Lower lobe of right lung (tissue), 2 donors: ENCODE measurements around the gene KCNIP1. TPM values are rescaled to one million over a fixed set of nuclear protein-coding genes. Genes with fewer than 3 reads are reported as not detected.

Experiments used
- ATAC-seq, 2 donors: fragments of 200-7000 bp; cut with Tn5 transposase; one replicate each; pipeline ENCODE4 v1.9.1; 2020 to 2022; ENCODE audit warnings: mild to moderate bottlenecking in 2 of 2, moderate library complexity in 2 of 2
- DNase-seq: peaks from one replicate; pipeline ENCODE4 v3.0.0-alpha.2; 2020
- H3K27ac ChIP-seq: fragments of 200-600 bp; one replicate; pipeline ENCODE4 v1.8.0; 2022
- H3K27me3 ChIP-seq: fragments of 200-600 bp; one replicate; pipeline ENCODE4 v1.8.0; 2022; ENCODE audit warnings: low read depth
- H3K36me3 ChIP-seq: fragments of 200-600 bp; one replicate; pipeline ENCODE4 v1.8.0; 2022; ENCODE audit warnings: mild to moderate bottlenecking
- H3K4me1 ChIP-seq: fragments of 200-600 bp; one replicate; pipeline ENCODE4 v1.8.0; 2022
- H3K4me3 ChIP-seq: fragments of 200-600 bp; one replicate; pipeline ENCODE4 v1.8.0; 2022; ENCODE audit warnings: mild to moderate bottlenecking
- H3K9me3 ChIP-seq: fragments of 200-600 bp; one replicate; pipeline ENCODE4 v1.8.0; 2022
- intact Hi-C: fragments of 100-400 bp; cut with DNase I; formaldehyde crosslinking; loops from one replicate; pipeline ENCODE4 v1.11.0; 2022
- total RNA-seq: library from RNA; stranded (reverse); fragmentation: NEBNext Ultra II Directional; extraction: Animal tissue kit (Norgen Biotek cat#: 25700); gene quantifications from one replicate; pipeline ENCODE4 v1.2.1, GENCODE V29; 2021
- TF ChIP-seq, protein P1 (sequence below): fragments of 200-600 bp; IDR thresholded peaks from one replicate; pipeline ENCODE4 v1.8.0; 2022; ENCODE audit warnings: antibody characterized with exemption, mild to moderate bottlenecking
- donor health status: DM: no; HTN: yes; CAD: no; lungs with severe emphysema.

Gene KCNIP1
- total RNA-seq, 1 donor from 2014 or later, result 1.7 TPM

DNA sequence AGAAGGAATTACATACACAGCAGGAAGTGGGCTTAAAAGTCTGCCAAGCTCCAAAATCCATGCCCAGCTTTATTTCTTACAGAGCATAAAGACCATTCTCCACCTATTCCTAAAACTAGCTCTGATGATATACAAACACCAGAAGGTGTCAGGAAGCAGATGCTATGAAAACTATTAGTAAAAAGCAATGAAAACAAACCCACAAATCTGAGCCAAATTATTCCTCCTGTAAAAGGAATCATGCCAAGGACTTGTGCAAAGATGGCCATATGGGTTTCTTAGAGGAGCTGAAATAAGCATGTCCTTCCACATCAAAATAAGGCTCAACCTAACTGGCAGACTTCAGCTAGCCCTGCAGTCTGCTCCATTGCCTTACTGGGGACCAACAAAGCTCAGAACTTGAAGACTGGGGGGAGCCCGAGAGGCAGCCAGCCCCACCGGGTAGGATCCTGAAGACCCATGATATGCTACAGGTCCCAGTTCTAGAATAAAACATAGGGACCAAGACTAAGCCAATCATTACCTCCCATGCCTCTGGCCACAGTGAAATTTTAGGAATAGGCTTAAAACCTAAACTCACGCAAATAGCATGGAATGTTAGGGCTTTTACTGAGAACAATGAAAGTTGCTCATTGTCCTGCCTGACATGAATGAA is 236.9 kb downstream of the KCNIP1 start:
- H3K4me1 ChIP-seq, result peaks cover 17% of the 10 kb centered on the region
- intact Hi-C loops, result no loop called here
- H3K36me3 ChIP-seq, result no peaks in the 10 kb centered on the region
- H3K9me3 ChIP-seq, result peaks cover under 1% of the 10 kb centered on the region
- DNase-seq, result no peak
- TF ChIP-seq, protein P1, sequence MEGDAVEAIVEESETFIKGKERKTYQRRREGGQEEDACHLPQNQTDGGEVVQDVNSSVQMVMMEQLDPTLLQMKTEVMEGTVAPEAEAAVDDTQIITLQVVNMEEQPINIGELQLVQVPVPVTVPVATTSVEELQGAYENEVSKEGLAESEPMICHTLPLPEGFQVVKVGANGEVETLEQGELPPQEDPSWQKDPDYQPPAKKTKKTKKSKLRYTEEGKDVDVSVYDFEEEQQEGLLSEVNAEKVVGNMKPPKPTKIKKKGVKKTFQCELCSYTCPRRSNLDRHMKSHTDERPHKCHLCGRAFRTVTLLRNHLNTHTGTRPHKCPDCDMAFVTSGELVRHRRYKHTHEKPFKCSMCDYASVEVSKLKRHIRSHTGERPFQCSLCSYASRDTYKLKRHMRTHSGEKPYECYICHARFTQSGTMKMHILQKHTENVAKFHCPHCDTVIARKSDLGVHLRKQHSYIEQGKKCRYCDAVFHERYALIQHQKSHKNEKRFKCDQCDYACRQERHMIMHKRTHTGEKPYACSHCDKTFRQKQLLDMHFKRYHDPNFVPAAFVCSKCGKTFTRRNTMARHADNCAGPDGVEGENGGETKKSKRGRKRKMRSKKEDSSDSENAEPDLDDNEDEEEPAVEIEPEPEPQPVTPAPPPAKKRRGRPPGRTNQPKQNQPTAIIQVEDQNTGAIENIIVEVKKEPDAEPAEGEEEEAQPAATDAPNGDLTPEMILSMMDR, result no peak
- no peak overlapping the region for H3K4me3 ChIP-seq
- no peak for ATAC-seq
- H3K27me3 ChIP-seq, result peaks cover 10% of the 10 kb centered on the region
- H3K27ac ChIP-seq, result no peak overlapping the region

DNA sequence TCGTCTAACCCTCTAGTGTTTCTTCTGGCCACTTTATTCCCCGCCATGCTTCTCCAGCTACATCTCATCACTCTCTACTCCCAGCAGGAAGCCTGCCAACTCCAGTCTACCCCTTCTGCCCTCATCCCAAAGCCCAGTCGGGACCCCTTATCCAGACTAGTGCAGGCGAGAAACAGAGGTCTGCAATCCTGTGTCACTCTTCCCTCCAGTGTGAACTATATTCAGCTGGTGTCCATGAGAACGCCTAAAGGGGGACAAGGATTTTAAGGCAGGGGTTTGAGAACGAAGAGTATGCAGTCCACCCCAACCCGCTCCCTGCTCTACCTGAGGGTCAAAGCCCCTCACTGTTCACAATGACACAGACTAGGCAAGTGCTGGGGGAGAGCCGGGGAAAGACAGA is 238.0 kb downstream of the KCNIP1 start:
- Histone ChIP-seq H3K9me3 (no peaks in the 10 kb centered on the region), H3K4me1 (peaks cover 28% of the 10 kb centered on the region), H3K4me3 (no peak overlapping the region), H3K36me3 (no peaks in the 10 kb centered on the region), H3K27ac (no peak overlapping the region), H3K27me3 (peaks cover 15% of the 10 kb centered on the region)
- DNase-seq, result no peak
- TF ChIP-seq, protein P1, result no peak
- intact Hi-C loops, result no loop called here
- ATAC-seq, result no peak

DNA sequence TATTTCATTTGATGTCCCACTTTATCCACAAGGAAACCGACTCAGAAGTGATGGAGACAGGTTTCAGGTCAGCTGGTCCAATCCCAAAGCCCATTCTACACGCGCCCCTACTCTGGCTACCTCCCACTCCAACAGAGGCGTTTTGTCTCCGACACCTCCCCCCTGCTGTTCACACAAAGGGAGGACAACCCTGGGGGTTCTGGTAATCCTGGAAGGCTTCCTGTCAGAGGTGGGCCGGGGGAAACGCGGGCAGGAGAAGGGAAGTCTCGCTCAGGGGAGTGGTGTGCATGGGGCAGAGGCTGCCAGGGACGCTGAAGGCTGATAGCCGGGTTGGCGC is 240.0 kb downstream of the KCNIP1 start:
- intact Hi-C loops, result no loop called here
- H3K4me3 ChIP-seq, result no peak overlapping the region
- ATAC-seq, result no peak

DNA sequence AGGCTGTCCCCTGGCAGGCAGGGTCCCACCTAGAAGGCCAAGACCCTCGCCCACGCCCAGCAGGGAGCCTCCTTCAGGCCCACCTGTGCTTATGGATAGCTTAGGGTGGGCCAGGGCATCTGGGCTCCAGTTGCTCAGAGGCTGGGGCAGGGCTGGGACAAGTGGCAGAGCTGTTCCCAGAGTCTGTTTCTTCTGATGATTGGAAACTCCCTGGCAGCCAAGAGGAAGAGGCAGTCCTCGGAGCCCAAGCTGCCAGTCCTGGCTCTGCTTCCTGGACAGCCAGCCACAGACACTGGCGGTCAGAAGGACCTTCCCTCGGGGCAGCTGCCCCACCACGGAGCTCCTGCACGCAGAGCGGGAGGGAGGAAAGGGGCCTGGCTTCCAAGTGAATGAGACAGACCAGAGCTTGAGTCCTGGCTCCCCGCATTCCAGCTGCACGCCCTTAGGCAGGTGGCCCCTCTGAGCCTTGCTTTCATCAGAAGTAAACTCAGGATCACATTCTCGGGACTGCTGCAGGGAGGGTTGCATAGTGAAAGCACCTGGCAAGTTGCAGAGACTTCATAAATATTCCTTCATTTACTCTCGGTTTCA is 241.8 kb downstream of the KCNIP1 start:
- intact Hi-C loops, result loop anchor here (5.0 kb wide), 1 partner anchor 47 kb away; no protein-coding TSS in a partner anchor
- Histone ChIP-seq H3K9me3 (no peaks in the 10 kb centered on the region), H3K36me3 (no peaks in the 10 kb centered on the region), H3K4me3 (no peak overlapping the region), H3K27me3 (peaks cover 15% of the 10 kb centered on the region), H3K4me1 (peaks cover 29% of the 10 kb centered on the region), H3K27ac (peak overlapping the region; percentile 42)
- DNase-seq (peak; percentile 55), ATAC-seq (peak; percentile 53 to 58)
- TF ChIP-seq, protein P1, result no peak

More for the DNA sequence above, 240.0 kb downstream of the KCNIP1 start:
- Histone ChIP-seq H3K27me3 (peaks cover 15% of the 10 kb centered on the region), H3K9me3 (no peaks in the 10 kb centered on the region), H3K4me1 (peaks cover 29% of the 10 kb centered on the region), H3K27ac (no peak overlapping the region), H3K36me3 (no peaks in the 10 kb centered on the region)
- TF ChIP-seq, protein P1, result no peak
- DNase-seq, result no peak

DNA sequence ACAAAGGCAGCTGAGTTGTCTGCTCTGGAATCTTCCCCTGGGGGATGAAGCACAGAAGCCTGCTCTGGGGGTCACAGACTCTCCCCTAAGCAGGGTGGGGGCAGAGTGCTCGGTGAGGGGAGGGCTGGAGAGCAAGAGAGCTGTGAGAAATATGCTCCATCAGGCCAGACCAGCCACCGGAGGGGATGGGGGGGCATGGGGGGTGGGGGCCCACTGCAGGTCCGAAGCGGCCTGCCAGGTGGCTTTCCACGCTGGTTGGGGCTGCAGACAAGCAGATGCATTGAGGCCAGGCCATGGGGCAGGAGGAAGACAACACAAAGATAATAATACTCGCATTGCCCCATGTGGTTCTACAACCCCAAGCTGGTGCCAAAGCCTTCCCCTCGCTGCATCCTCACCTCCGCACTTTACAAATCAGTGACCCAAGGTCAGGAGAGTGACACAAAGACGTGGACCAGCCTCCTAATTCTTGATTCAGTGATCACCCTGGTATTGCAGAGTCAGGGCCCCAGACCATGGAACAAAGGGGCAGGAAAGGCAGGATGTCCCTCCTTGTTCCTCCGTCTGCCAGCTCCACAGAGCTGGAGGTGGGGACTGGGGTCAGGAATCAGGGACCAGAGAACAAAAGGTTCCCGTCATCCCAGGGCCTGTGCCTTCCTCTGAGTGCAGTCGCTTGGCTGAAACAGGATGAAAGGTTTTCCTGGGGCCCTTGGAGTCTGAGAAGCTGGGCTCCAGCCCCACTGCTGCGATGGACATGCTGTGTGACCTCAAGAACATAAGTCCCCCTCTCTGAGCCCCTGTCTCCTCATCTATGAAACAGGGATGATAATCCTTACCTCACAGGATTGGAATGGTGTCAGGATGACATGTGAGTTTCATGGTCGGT is 242.5 kb downstream of the KCNIP1 start:
- no peak overlapping the region for H3K4me3 ChIP-seq
- ATAC-seq (no peak), DNase-seq (no peak)
- no peaks in the 10 kb centered on the region for H3K36me3 ChIP-seq
- peaks cover 29% of the 10 kb centered on the region for H3K4me1 ChIP-seq
- intact Hi-C loops, result loop anchor here (5.0 kb wide), 1 partner anchor 46 kb away; no protein-coding TSS in a partner anchor
- H3K27ac ChIP-seq, result peak overlapping the region; percentile 42
- TF ChIP-seq, protein P1, result no peak
- no peaks in the 10 kb centered on the region for H3K9me3 ChIP-seq
- peaks cover 15% of the 10 kb centered on the region for H3K27me3 ChIP-seq
